Hepatocyte (in vitro differentiated cells): ENCODE measurements around the gene KCNJ5.

Experiments used
- CTCF ChIP-seq: fragments of 200-600 bp; sonication (generic); IDR thresholded peaks from 2 replicates; pipeline ENCODE4 v1.5.1; 2016; ENCODE audit warnings: antibody characterized with exemption, mild to moderate bottlenecking; ENCODE audit not compliant: poor library complexity
- EZH2 ChIP-seq: fragments of 200-600 bp; sonication (generic); IDR thresholded peaks from 2 replicates; pipeline ENCODE4 v1.6.1; 2016; ENCODE audit warnings: antibody characterized with exemption, mild to moderate bottlenecking, borderline replicate concordance

GRCh38 chr11:128841461-128842072 lies 49.6 kb upstream of the KCNJ5 start:
- no peak for TF ChIP-seq CTCF
- TF ChIP-seq EZH2 = no peak
